Measurements from ENCODE around the gene GFRA1.

- TF ChIP-seq POLR2A (IDR thresholded peaks at IDR 0.05; ENCODE audit: control extremely low read depth in 1 of 2, low read depth in 2 of 2, low read length in 2 of 2): no peak
- TF ChIP-seq SAP30 (IDR thresholded peaks at IDR 0.05; ENCODE audit: insufficient read depth, insufficient replicate concordance, low read length): no peak
- no peak for TF ChIP-seq CTCF (IDR thresholded peaks at IDR 0.05; ENCODE audit: control extremely low read depth in 1 of 3, insufficient read depth in 1 of 3, low read depth in 1 of 3, low read length in 3 of 3)
- no peak for TF ChIP-seq EP300 (IDR thresholded peaks at IDR 0.05; ENCODE audit: borderline replicate concordance in 1 of 2, low read depth in 2 of 2, low read length in 2 of 2)
- TF ChIP-seq EZH2 (IDR thresholded peaks at IDR 0.05; ENCODE audit: low read depth, low read length, severe bottlenecking): no peak
- TF ChIP-seq CHD2 (IDR thresholded peaks at IDR 0.05; ENCODE audit: low read length): no peak
- TF ChIP-seq MAFK (IDR thresholded peaks at IDR 0.05; ENCODE audit: low read depth, low read length): no peak
- TF ChIP-seq, protein P1, sequence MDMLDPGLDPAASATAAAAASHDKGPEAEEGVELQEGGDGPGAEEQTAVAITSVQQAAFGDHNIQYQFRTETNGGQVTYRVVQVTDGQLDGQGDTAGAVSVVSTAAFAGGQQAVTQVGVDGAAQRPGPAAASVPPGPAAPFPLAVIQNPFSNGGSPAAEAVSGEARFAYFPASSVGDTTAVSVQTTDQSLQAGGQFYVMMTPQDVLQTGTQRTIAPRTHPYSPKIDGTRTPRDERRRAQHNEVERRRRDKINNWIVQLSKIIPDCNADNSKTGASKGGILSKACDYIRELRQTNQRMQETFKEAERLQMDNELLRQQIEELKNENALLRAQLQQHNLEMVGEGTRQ (IDR thresholded peaks at IDR 0.05; ENCODE audit: low read length): no peak
- no peak for TF ChIP-seq HDAC6 (IDR thresholded peaks at IDR 0.05; ENCODE audit: low read depth, low read length)
- TF ChIP-seq GTF2F1 (IDR thresholded peaks at IDR 0.05; ENCODE audit: borderline replicate concordance, low read depth, low read length): no peak
- TF ChIP-seq BCL11A (IDR thresholded peaks at IDR 0.05; ENCODE audit: low read depth in 2 of 2, low read length in 2 of 2): no peak
- TF ChIP-seq, protein P2, sequence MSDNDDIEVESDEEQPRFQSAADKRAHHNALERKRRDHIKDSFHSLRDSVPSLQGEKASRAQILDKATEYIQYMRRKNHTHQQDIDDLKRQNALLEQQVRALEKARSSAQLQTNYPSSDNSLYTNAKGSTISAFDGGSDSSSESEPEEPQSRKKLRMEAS (IDR thresholded peaks at IDR 0.05): no peak
- TF ChIP-seq, protein P3, sequence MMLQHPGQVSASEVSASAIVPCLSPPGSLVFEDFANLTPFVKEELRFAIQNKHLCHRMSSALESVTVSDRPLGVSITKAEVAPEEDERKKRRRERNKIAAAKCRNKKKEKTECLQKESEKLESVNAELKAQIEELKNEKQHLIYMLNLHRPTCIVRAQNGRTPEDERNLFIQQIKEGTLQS (IDR thresholded peaks at IDR 0.05; ENCODE audit: insufficient read depth, low read depth, low read length): no peak
- no peak for TF ChIP-seq JUN (IDR thresholded peaks at IDR 0.05; ENCODE audit: low read depth, low read length)
Observed at GRCh38 chr10:116240157-116240950, 32.7 kb downstream of the GFRA1 start.
